SK-N-SH treated with all-trans-retinoic acid at 6 μM for 48 hours (cell line): ENCODE measurements around the gene LOXHD1.

Experiments used
- ATAC-seq: fragments of 200-7000 bp; cut with Tn5 transposase; 3 replicates; pipeline ENCODE4 v1.9.1; 2020; ENCODE audit warnings: mild to moderate bottlenecking, moderate library complexity
- ARNTL ChIP-seq: fragments of 450-650 bp; formaldehyde crosslinking; IDR thresholded peaks from 2 replicates; pipeline ENCODE4 v1.5.0; 2020; ENCODE audit warnings: low read depth, mild to moderate bottlenecking, moderate library complexity, borderline replicate concordance
- BACH2 ChIP-seq: fragments of 250-450 bp; sonication (Bioruptor Pico); IDR thresholded peaks from 2 replicates; pipeline ENCODE4 v1.9.0; 2021; ENCODE audit warnings: mild to moderate bottlenecking, borderline replicate concordance
- CSDC2 ChIP-seq: fragments of 250-450 bp; sonication (Bioruptor Pico); IDR thresholded peaks from 2 replicates; pipeline ENCODE4 v1.5.0; 2020; ENCODE audit warnings: mild to moderate bottlenecking, moderate library complexity
- ESRRG ChIP-seq: fragments of 250-450 bp; sonication (Bioruptor Pico); IDR thresholded peaks from 2 replicates; pipeline ENCODE4 v1.6.1; 2021; ENCODE audit warnings: mild to moderate bottlenecking
- GLIS3 ChIP-seq: fragments of 250-450 bp; sonication (Bioruptor Pico); IDR thresholded peaks from 2 replicates; pipeline ENCODE4 v1.5.0; 2020; ENCODE audit warnings: mild to moderate bottlenecking, moderate library complexity
- ISL1 ChIP-seq: fragments of 250-450 bp; sonication (Bioruptor Pico); IDR thresholded peaks from 2 replicates; pipeline ENCODE4 v2.1.2; 2022; ENCODE audit warnings: mild to moderate bottlenecking, moderate library complexity
- OSR1 ChIP-seq: fragments of 250-450 bp; sonication (Bioruptor Pico); IDR thresholded peaks from 2 replicates; pipeline ENCODE4 v1.8.0; 2022; ENCODE audit warnings: moderate library complexity, mild to moderate bottlenecking, inconsistent platforms
- PATZ1 ChIP-seq: fragments of 250-450 bp; sonication (Bioruptor Pico); IDR thresholded peaks from 2 replicates; pipeline ENCODE4 v1.8.0; 2020; ENCODE audit warnings: mild to moderate bottlenecking, moderate library complexity, borderline replicate concordance
- POU6F1 ChIP-seq: fragments of 250-450 bp; sonication (Bioruptor Pico); IDR thresholded peaks from 2 replicates; pipeline ENCODE4 v1.8.0; 2021; ENCODE audit warnings: low read depth, mild to moderate bottlenecking, moderate library complexity, borderline replicate concordance
- PPARA ChIP-seq: fragments of 250-450 bp; sonication (Bioruptor Pico); IDR thresholded peaks from 2 replicates; pipeline ENCODE4 v1.5.0; 2020; ENCODE audit warnings: mild to moderate bottlenecking, borderline replicate concordance
- RARB ChIP-seq: fragments of 250-450 bp; sonication (Bioruptor Pico); IDR thresholded peaks from 2 replicates; pipeline ENCODE4 v1.8.0; 2021; ENCODE audit warnings: mild to moderate bottlenecking, moderate library complexity
- SNAI2 ChIP-seq: fragments of 250-450 bp; sonication (Bioruptor Pico); IDR thresholded peaks from 2 replicates; pipeline ENCODE4 v1.5.0; 2020; ENCODE audit warnings: mild to moderate bottlenecking, moderate library complexity
- TCF4 ChIP-seq: fragments of 250-450 bp; sonication (Bioruptor Pico); IDR thresholded peaks from 2 replicates; pipeline ENCODE4 v1.8.0; 2021; ENCODE audit warnings: mild to moderate bottlenecking, moderate library complexity, borderline replicate concordance
- TSHZ2 ChIP-seq: fragments of 250-450 bp; sonication (Bioruptor Pico); IDR thresholded peaks from 2 replicates; pipeline ENCODE4 v1.5.0; 2020; ENCODE audit warnings: mild to moderate bottlenecking, moderate library complexity
- ZFP3 ChIP-seq: fragments of 250-450 bp; sonication (Bioruptor Pico); IDR thresholded peaks from 2 replicates; pipeline ENCODE4 v1.5.0; 2020; ENCODE audit warnings: mild to moderate bottlenecking, moderate library complexity
- ZFP30 ChIP-seq: fragments of 450-650 bp; formaldehyde crosslinking; IDR thresholded peaks from 2 replicates; pipeline ENCODE4 v1.5.0; 2022; ENCODE audit warnings: mild to moderate bottlenecking, moderate library complexity
- ZNF565 ChIP-seq: fragments of 450-650 bp; formaldehyde crosslinking; conservative IDR thresholded peaks from 2 replicates; pipeline ENCODE4 v1.5.0; 2020; ENCODE audit warnings: low read depth, mild to moderate bottlenecking, moderate library complexity
- ZNF8 ChIP-seq: fragments of 450-650 bp; formaldehyde crosslinking; IDR thresholded peaks from 2 replicates; pipeline ENCODE4 v1.5.0; 2020; ENCODE audit warnings: mild to moderate bottlenecking, moderate library complexity
- TF ChIP-seq, protein P1 (sequence below): fragments of 250-450 bp; sonication (Bioruptor Pico); IDR thresholded peaks from 2 replicates; pipeline ENCODE4 v1.5.1; 2020; ENCODE audit warnings: low read depth, mild to moderate bottlenecking, moderate library complexity
- TF ChIP-seq, protein P2 (sequence below): fragments of 250-450 bp; sonication (Bioruptor Pico); IDR thresholded peaks from 2 replicates; pipeline ENCODE4 v1.5.1; 2021; ENCODE audit warnings: mild to moderate bottlenecking, moderate library complexity

The LOXHD1 gene

DNA sequence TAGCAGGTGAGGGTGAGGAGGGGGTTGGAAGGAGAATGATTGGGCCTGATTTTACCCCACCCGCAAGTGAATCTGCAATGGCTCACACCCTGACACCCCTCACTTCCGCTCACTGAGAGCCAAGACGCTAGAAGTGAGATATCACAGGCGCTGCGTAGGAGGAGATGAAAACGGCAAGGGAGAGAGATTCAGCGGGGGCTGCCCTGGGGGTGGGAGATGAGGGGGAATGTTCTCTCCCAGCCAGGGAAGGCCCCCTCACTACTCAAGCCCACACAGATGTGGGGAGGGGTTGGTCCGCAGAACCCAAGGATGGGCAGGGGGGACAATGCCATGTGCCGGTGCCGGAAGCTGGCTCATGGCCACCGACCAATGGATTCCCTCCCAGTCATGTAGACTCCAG, 32.9 kb downstream of the LOXHD1 start:
- no peak for ATAC-seq
- TF ChIP-seq ZFP30 (no peak), ZFP3 (CRISPR knock-in tag) (no peak), SNAI2 (CRISPR knock-in tag) (no peak), TCF4 (CRISPR knock-in tag) (no peak), ESRRG (CRISPR knock-in tag) (no peak), ZNF8 (CRISPR knock-in tag) (no peak), ZNF565 (CRISPR knock-in tag) (no peak), OSR1 (CRISPR knock-in tag) (no peak)
- TF ChIP-seq, protein P1, sequence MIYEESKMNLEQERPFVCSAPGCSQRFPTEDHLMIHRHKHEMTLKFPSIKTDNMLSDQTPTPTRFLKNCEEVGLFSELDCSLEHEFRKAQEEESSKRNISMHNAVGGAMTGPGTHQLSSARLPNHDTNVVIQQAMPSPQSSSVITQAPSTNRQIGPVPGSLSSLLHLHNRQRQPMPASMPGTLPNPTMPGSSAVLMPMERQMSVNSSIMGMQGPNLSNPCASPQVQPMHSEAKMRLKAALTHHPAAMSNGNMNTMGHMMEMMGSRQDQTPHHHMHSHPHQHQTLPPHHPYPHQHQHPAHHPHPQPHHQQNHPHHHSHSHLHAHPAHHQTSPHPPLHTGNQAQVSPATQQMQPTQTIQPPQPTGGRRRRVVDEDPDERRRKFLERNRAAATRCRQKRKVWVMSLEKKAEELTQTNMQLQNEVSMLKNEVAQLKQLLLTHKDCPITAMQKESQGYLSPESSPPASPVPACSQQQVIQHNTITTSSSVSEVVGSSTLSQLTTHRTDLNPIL (CRISPR knock-in tag), result no peak

- ATAC-seq, result peak; percentile 51; the same call in 2 of the 3 replicates
- TF ChIP-seq ARNTL (CRISPR knock-in tag) (no peak), ZNF565 (CRISPR knock-in tag) (no peak), POU6F1 (no peak)
- TF ChIP-seq, protein P1 (CRISPR knock-in tag), result no peak
Measured at GRCh38 chr18:46623541-46623940, 33.5 kb downstream of the LOXHD1 start.

GRCh38 chr18:46622999-46623398, 34.0 kb downstream of the LOXHD1 start:
- TF ChIP-seq OSR1 (CRISPR knock-in tag), result no peak
- no peak for TF ChIP-seq TSHZ2 (CRISPR knock-in tag)
- no peak for TF ChIP-seq PATZ1
- TF ChIP-seq ARNTL (CRISPR knock-in tag), result no peak
- TF ChIP-seq POU6F1, result no peak
- TF ChIP-seq ESRRG (CRISPR knock-in tag), result no peak
- ATAC-seq, result peak; percentile 78

GRCh38 chr18:46622451-46622850, 34.6 kb downstream of the LOXHD1 start:
- ATAC-seq, result no peak
- TF ChIP-seq SNAI2 (CRISPR knock-in tag) (no peak), CSDC2 (CRISPR knock-in tag) (no peak), POU6F1 (no peak), ZNF8 (CRISPR knock-in tag) (no peak), GLIS3 (CRISPR knock-in tag) (no peak), ARNTL (CRISPR knock-in tag) (no peak), RARB (no peak), PPARA (CRISPR knock-in tag) (no peak), ISL1 (CRISPR knock-in tag) (no peak), BACH2 (CRISPR knock-in tag) (no peak), PATZ1 (no peak)
- TF ChIP-seq, protein P2, sequence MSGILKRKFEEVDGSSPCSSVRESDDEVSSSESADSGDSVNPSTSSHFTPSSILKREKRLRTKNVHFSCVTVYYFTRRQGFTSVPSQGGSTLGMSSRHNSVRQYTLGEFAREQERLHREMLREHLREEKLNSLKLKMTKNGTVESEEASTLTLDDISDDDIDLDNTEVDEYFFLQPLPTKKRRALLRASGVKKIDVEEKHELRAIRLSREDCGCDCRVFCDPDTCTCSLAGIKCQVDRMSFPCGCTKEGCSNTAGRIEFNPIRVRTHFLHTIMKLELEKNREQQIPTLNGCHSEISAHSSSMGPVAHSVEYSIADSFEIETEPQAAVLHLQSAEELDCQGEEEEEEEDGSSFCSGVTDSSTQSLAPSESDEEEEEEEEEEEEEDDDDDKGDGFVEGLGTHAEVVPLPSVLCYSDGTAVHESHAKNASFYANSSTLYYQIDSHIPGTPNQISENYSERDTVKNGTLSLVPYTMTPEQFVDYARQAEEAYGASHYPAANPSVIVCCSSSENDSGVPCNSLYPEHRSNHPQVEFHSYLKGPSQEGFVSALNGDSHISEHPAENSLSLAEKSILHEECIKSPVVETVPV (CRISPR knock-in tag), result no peak
